Chondrocyte (in vitro differentiated cells): ENCODE results near the gene TRIM41. TPM values are rescaled to one million over a fixed set of nuclear protein-coding genes. Genes with fewer than 3 reads are reported as not detected.
"Not testable (repeated sequence)": the region's sequence is repeated elsewhere in the genome, so short reads cannot be mapped to it uniquely, and the experiment has no call there.

ENCODE experiments used
- DNase-seq: peaks from one replicate; pipeline ENCODE4 v3.0.0; 2021; ENCODE audit warnings: mixed read lengths, low spot score
- H3K27ac Mint-ChIP-seq: one replicate; pipeline ENCODE4 v1.8.0; 2021; ENCODE audit warnings: mild to moderate bottlenecking, moderate library complexity, mixed read lengths; ENCODE audit not compliant: unreplicated experiment
- H3K27me3 Mint-ChIP-seq: 2 replicates; pipeline ENCODE4 v1.8.0; 2021; ENCODE audit warnings: low read depth, mixed read lengths
- H3K36me3 Mint-ChIP-seq: 2 replicates; pipeline ENCODE4 v1.8.0; 2021; ENCODE audit warnings: low read depth, mixed read lengths
- H3K4me1 Mint-ChIP-seq: 2 replicates; pipeline ENCODE4 v1.8.0; 2021; ENCODE audit warnings: low read depth, mild to moderate bottlenecking, mixed read lengths
- H3K4me3 Mint-ChIP-seq: one replicate; pipeline ENCODE4 v1.8.0; 2021; ENCODE audit warnings: mild to moderate bottlenecking, moderate library complexity, mixed read lengths; ENCODE audit not compliant: unreplicated experiment
- H3K9me3 Mint-ChIP-seq: 2 replicates; pipeline ENCODE4 v1.8.0; 2021; ENCODE audit warnings: low read depth, mixed read lengths
- microRNA-seq: library from miRNA; unstranded; fragments of <30 nt; microRNA quantifications from one replicate; pipeline ENCODE4 v1.2.0, GENCODE V29; 2020; ENCODE audit warnings: borderline number of aligned reads
- total RNA-seq: library from RNA; stranded (reverse); gene quantifications from 3 replicates; pipeline ENCODE4 v1.2.1, GENCODE V29; 2021
- TF ChIP-seq, protein P1 (sequence below): fragments of 200-600 bp; sonication (generic); IDR thresholded peaks from 2 replicates; pipeline ENCODE4 v1.5.0; 2021; ENCODE audit warnings: antibody characterized with exemption, mild to moderate bottlenecking, moderate library complexity

The TRIM41 gene
- total RNA-seq, 1 donor from 2014 or later, result 19.3 TPM

DNA sequence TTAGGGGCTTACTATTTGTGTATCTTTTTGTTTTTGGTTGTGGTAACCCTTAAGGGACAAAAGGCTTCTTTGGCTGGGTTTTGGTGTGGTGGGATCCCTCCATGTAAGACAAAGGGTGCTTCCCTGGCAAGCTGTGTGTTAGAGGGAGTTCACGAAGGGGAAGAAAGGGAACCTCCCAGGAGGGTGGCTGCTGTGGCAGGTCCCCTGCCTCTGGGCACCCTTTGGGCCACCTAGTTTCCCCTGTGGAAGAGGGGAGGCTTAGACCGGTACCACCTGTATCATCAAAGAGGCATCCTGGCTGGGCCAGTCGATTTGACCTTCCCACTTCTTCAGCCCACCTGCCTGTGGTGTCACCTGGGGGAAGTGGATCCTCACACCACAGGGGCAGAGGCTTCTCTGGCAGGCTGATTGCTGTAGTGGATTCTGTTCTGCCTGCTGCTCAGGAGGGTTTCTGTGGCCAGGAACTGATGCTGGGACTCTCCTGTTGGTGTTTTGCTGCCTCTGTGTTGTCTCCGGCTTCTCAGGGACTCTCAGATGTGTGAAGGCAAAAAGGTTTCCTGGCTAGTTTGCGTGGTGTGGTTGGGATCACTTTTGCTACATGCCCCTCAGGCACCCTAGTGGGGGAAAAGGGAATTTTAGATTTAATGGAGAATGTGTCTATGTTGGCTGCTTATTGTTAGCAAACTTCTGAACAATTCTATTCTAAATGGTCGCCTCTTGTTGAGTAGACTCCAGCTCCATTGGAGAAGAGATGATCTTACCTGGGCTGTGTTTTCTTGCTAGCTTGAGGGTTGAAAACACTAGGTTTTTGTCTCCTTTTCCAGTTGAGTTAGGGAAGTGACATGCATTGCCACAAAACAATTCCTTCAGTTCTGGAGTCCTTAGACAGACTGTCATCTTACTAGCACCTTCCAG lies 61.0 kb downstream of the TRIM41 start:
- not testable (repeated sequence) for H3K27me3 Mint-ChIP-seq, H3K9me3 Mint-ChIP-seq, H3K36me3 Mint-ChIP-seq, DNase-seq, H3K4me3 Mint-ChIP-seq
- TF ChIP-seq, protein P1, sequence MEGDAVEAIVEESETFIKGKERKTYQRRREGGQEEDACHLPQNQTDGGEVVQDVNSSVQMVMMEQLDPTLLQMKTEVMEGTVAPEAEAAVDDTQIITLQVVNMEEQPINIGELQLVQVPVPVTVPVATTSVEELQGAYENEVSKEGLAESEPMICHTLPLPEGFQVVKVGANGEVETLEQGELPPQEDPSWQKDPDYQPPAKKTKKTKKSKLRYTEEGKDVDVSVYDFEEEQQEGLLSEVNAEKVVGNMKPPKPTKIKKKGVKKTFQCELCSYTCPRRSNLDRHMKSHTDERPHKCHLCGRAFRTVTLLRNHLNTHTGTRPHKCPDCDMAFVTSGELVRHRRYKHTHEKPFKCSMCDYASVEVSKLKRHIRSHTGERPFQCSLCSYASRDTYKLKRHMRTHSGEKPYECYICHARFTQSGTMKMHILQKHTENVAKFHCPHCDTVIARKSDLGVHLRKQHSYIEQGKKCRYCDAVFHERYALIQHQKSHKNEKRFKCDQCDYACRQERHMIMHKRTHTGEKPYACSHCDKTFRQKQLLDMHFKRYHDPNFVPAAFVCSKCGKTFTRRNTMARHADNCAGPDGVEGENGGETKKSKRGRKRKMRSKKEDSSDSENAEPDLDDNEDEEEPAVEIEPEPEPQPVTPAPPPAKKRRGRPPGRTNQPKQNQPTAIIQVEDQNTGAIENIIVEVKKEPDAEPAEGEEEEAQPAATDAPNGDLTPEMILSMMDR, result peak; percentile 70
- Mint-ChIP-seq H3K4me1 (peaks cover 20% of the 10 kb centered on the region), H3K27ac (peak overlapping the region; percentile 24)

Small RNAs within 50 kb of the gene (microRNA-seq; reads per million reads assigned to microRNA genes)
- gene MIR4638, result 2.8 reads per million

Other genes starting within 250 kb of the TRIM41 start
- gene BTNL3, start 234.4 kb upstream of the TRIM41 start, total RNA-seq, result not detected in 3 replicates
- gene BTNL9, start 183.0 kb upstream of the TRIM41 start, total RNA-seq, result not detected in 3 replicates
- gene OR2V1, start 92.1 kb upstream of the TRIM41 start, total RNA-seq, result not detected in 3 replicates
- gene OR2V2, start 75.7 kb upstream of the TRIM41 start, total RNA-seq, result not detected in 3 replicates
- gene TRIM7, start 18.1 kb upstream of the TRIM41 start, total RNA-seq, result 4.2 to 8.1 TPM (median 5.7 TPM) in 3 replicates
- 995 to 1,189 TPM (median 1,167 TPM) in 3 replicates for gene RACK1, start 20.6 kb downstream of the TRIM41 start, total RNA-seq
- 7.2 to 12.7 TPM (median 8.3 TPM) in 3 replicates for gene TRIM52, start 37.9 kb downstream of the TRIM41 start, total RNA-seq
- gene OR4F3, start 144.0 kb downstream of the TRIM41 start, total RNA-seq, result not detected in 3 replicates